Measurements from ENCODE around the gene ITGAD. TPM values are rescaled to one million over a fixed set of nuclear protein-coding genes. Genes with fewer than 3 reads are reported as not detected.

ITGAD gene
- total RNA-seq, 1 experiment from 2014 or later = not detected

- no peak overlapping the region for H3K56ac ChIP-seq (ENCODE audit: insufficient read length, low read depth, low read length)
- no peak overlapping the region for H3T11ph ChIP-seq (ENCODE audit: low read length)
- H3K23ac ChIP-seq (ENCODE audit: insufficient read length, low read depth, low read length) = no peak overlapping the region
- no peaks in the 10 kb centered on the region for H3K79me2 ChIP-seq (ENCODE audit: insufficient read depth, low read length)
- no peak overlapping the region for H2BK5ac ChIP-seq (ENCODE audit: insufficient read length, low read length)
- H4K20me1 ChIP-seq (ENCODE audit: control insufficient read depth, insufficient read depth, insufficient read length) = no peaks in the 10 kb centered on the region
- H4K5ac ChIP-seq (ENCODE audit: insufficient read length, low read depth, low read length) = no peak overlapping the region
- DNase-seq = no peak
- no peaks in the 10 kb centered on the region for H3K9me3 ChIP-seq (ENCODE audit: control insufficient read depth, low read depth, low read length)
- H3K27me3 ChIP-seq (ENCODE audit: insufficient read depth, low read length) = no peaks in the 10 kb centered on the region
- no peak overlapping the region for H2BK15ac ChIP-seq (ENCODE audit: low read depth, low read length)
- peaks cover 8% of the 10 kb centered on the region for H3K27me3 Mint-ChIP-seq (ENCODE audit: low read depth)
- H3K23me2 ChIP-seq (ENCODE audit: insufficient read length, low read depth, low read length, poor library complexity, severe bottlenecking) = no peaks in the 10 kb centered on the region
- H2BK120ac ChIP-seq (ENCODE audit: low read depth, low read length, poor library complexity, severe bottlenecking) = no peak overlapping the region
- H3K4me1 Mint-ChIP-seq = no peaks in the 10 kb centered on the region
- no CpG with 5 or more reads among the region's 1 CpG for WGBS (ENCODE audit: extremely low coverage, insufficient read length, low lambda C conversion rate)
- H3K9ac ChIP-seq (ENCODE audit: extremely low read depth, insufficient read length, low read length) = no peak overlapping the region
- no peak overlapping the region for H3K14ac ChIP-seq (ENCODE audit: insufficient read depth, low read length)
- H2BK12ac ChIP-seq (ENCODE audit: insufficient read length, low read depth, low read length) = no peak overlapping the region
- no peak overlapping the region for H2AFZ ChIP-seq (ENCODE audit: low read length)
- no peaks in the 10 kb centered on the region for H3K79me1 ChIP-seq (ENCODE audit: insufficient read depth, low read depth, low read length, poor library complexity, severe bottlenecking)
- no peak overlapping the region for H4K91ac ChIP-seq (ENCODE audit: insufficient read length, low read depth, low read length)
- H3K4me3 Mint-ChIP-seq = no peak overlapping the region
- H3K4ac ChIP-seq (ENCODE audit: low read depth, low read length) = no peak overlapping the region
- H3K4me2 ChIP-seq (ENCODE audit: insufficient read depth, insufficient read length, low read length) = no peak overlapping the region
- H2BK20ac ChIP-seq (ENCODE audit: low read depth, low read length, poor library complexity, severe bottlenecking) = no peak overlapping the region
- H4K8ac ChIP-seq (replicated peaks; ENCODE audit: insufficient read length, low read depth, low read length) = no peak overlapping the region
- no peak for TF ChIP-seq CTCF (conservative IDR thresholded peaks at IDR 0.05)
- no peak overlapping the region for H3K18ac ChIP-seq (ENCODE audit: insufficient read length, low read depth, low read length)
- H3K36me3 Mint-ChIP-seq (ENCODE audit: insufficient read depth in 1 of 3, low read depth in 3 of 3) = peaks cover 0 to 4% (median 0%) of the 10 kb centered on the region in 3 experiments; a peak in 2 of 7 replicates
- peaks cover 0 to 3% of the 10 kb centered on the region in 2 experiments; a peak in 1 of 5 replicates for H3K9me3 Mint-ChIP-seq
- H2AK5ac ChIP-seq (ENCODE audit: insufficient read length, low read length) = no peak overlapping the region
- H3K27ac Mint-ChIP-seq = no peak overlapping the region
- H3K4me1 ChIP-seq (ENCODE audit: insufficient read depth, low read length) = no peaks in the 10 kb centered on the region
- no peak overlapping the region for H3K27ac ChIP-seq (ENCODE audit: insufficient read length, low read depth, low read length)
These were observed 9.6 kb downstream of the ITGAD start for GRCh38 chr16:31402687-31403086.

All from H9 (cell line).